Loucy (cell line): ENCODE results near the gene AAMP.
A peak's percentile ranks its signal among the peaks of the same experiment; 100 is the strongest.

Source experiments
- H2AFZ ChIP-seq: fragments of 200-600 bp; sonication (generic); 2 replicates; pipeline ENCODE4 v1.6.0; 2016; ENCODE audit warnings: antibody characterized with exemption, mild to moderate bottlenecking, low read length, moderate library complexity
- H3F3A ChIP-seq: fragments of 200-600 bp; 2 replicates; pipeline ENCODE4 v1.6.0; 2016; ENCODE audit warnings: antibody characterized with exemption, low read depth, mild to moderate bottlenecking
- H3K27me3 ChIP-seq: fragments of 200-600 bp; sonication (generic); 2 replicates; pipeline ENCODE4 v1.6.1; 2014; ENCODE audit warnings: low read length, mild to moderate bottlenecking; ENCODE audit not compliant: insufficient read depth, poor library complexity, severe bottlenecking
- H3K36me3 ChIP-seq: fragments of 200-600 bp; sonication (generic); 2 replicates; pipeline ENCODE4 v1.6.1; 2016; ENCODE audit warnings: low read length; ENCODE audit not compliant: insufficient read depth
- H3K4me1 ChIP-seq: fragments of 200-600 bp; sonication (generic); 2 replicates; pipeline ENCODE4 v1.5.1; 2014; ENCODE audit warnings: low read length, mild to moderate bottlenecking; ENCODE audit not compliant: insufficient read depth, poor library complexity, severe bottlenecking
- H3K4me2 ChIP-seq: fragments of 200-600 bp; sonication (generic); 2 replicates; pipeline ENCODE4 v1.6.0; 2014; ENCODE audit warnings: antibody characterized with exemption, low read length, low read depth, mild to moderate bottlenecking; ENCODE audit not compliant: poor library complexity, severe bottlenecking
- H3K4me3 ChIP-seq: fragments of 200-600 bp; sonication (generic); 2 replicates; pipeline ENCODE4 v1.5.1; 2014; ENCODE audit warnings: low read length, mild to moderate bottlenecking, mixed read lengths; ENCODE audit not compliant: poor library complexity, severe bottlenecking
- H3K79me2 ChIP-seq: fragments of 200-600 bp; sonication (generic); 2 replicates; pipeline ENCODE4 v1.6.1; 2014; ENCODE audit warnings: low read length; ENCODE audit not compliant: insufficient read depth
- H3K9ac ChIP-seq: fragments of 200-600 bp; sonication (generic); 2 replicates; pipeline ENCODE4 v1.6.0; 2014; ENCODE audit warnings: mild to moderate bottlenecking, low read depth, low read length, moderate library complexity; ENCODE audit not compliant: poor library complexity, severe bottlenecking
- H3K9me2 ChIP-seq: fragments of 200-600 bp; sonication (generic); replicated peaks from 2 replicates; pipeline ENCODE4 v1.6.1; 2016; ENCODE audit warnings: low read depth, low read length, mixed read lengths
- H3K9me3 ChIP-seq: fragments of 200-600 bp; sonication (generic); 2 replicates; pipeline ENCODE4 v1.6.1; 2014; ENCODE audit warnings: mild to moderate bottlenecking, antibody characterized with exemption, low read length, low read depth; ENCODE audit not compliant: insufficient read depth
- H4K20me1 ChIP-seq: fragments of 200-600 bp; sonication (generic); 2 replicates; pipeline ENCODE4 v1.6.0; 2014; ENCODE audit warnings: antibody characterized with exemption, low read length, mild to moderate bottlenecking; ENCODE audit not compliant: insufficient read depth, poor library complexity, severe bottlenecking
- EZH2phosphoT487 ChIP-seq: fragments of 200-600 bp; IDR thresholded peaks from 2 replicates; pipeline ENCODE4 v1.6.1; 2018; ENCODE audit warnings: antibody characterized with exemption, mild to moderate bottlenecking, moderate library complexity, borderline replicate concordance
- TF ChIP-seq, protein P1 (sequence below): fragments of 200-600 bp; sonication (generic); conservative IDR thresholded peaks from 2 replicates; pipeline ENCODE4 v1.5.1; 2014; ENCODE audit warnings: mild to moderate bottlenecking, antibody characterized with exemption, low read length

AAMP gene

DNA sequence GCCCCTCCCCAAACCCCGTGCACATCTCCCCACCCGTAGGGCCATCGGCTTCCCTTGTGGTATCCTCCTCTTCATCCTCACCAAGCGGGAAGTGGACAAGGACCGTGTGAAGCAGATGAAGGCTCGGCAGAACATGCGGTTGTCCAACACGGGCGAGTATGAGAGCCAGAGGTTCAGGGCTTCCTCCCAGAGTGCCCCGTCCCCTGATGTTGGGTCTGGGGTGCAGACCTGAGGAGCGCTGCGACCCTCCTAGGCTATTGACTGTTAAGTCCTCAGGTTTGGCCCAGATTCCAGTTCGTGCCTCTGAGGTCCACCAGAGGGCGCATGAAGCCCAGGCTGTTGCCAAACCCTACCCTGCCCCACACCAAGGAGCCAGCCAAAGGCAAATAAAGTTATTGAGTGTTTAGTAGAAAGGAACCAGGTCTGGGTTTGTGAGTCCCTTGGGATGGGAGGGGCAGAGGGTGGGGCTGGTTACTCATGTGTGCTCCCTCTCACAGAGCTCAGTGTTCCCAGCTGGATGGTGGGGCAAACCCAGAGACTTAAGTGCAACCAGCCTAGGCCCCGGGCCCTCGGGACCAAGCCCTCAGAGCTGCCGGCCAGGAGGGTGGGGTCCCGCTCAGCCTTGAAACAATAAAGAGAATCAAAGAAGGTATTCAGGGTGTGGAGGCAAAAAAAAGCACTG, 2.7 kb upstream of the AAMP start:
- TF ChIP-seq EZH2phosphoT487 = no peak
- TF ChIP-seq, protein P1, sequence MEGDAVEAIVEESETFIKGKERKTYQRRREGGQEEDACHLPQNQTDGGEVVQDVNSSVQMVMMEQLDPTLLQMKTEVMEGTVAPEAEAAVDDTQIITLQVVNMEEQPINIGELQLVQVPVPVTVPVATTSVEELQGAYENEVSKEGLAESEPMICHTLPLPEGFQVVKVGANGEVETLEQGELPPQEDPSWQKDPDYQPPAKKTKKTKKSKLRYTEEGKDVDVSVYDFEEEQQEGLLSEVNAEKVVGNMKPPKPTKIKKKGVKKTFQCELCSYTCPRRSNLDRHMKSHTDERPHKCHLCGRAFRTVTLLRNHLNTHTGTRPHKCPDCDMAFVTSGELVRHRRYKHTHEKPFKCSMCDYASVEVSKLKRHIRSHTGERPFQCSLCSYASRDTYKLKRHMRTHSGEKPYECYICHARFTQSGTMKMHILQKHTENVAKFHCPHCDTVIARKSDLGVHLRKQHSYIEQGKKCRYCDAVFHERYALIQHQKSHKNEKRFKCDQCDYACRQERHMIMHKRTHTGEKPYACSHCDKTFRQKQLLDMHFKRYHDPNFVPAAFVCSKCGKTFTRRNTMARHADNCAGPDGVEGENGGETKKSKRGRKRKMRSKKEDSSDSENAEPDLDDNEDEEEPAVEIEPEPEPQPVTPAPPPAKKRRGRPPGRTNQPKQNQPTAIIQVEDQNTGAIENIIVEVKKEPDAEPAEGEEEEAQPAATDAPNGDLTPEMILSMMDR = peak; percentile 89
- peaks cover 28% of the 10 kb centered on the region for H3K4me1 ChIP-seq
- H3K9me3 ChIP-seq = no peaks in the 10 kb centered on the region
- H3K9me2 ChIP-seq = no peaks in the 10 kb centered on the region
- H3K4me3 ChIP-seq = peak overlapping the region; percentile 84
- peak overlapping the region; percentile 10 for H3K9ac ChIP-seq
- H4K20me1 ChIP-seq = peaks cover 17% of the 10 kb centered on the region
- H3K4me2 ChIP-seq = peak overlapping the region; percentile 88
- H3K79me2 ChIP-seq = peaks cover 28% of the 10 kb centered on the region
- H3K27me3 ChIP-seq = no peaks in the 10 kb centered on the region
- H2AFZ ChIP-seq = no peak overlapping the region
- no peaks in the 10 kb centered on the region for H3F3A ChIP-seq
- H3K36me3 ChIP-seq = peaks cover 18% of the 10 kb centered on the region; the same call in 1 of the 2 replicates

DNA sequence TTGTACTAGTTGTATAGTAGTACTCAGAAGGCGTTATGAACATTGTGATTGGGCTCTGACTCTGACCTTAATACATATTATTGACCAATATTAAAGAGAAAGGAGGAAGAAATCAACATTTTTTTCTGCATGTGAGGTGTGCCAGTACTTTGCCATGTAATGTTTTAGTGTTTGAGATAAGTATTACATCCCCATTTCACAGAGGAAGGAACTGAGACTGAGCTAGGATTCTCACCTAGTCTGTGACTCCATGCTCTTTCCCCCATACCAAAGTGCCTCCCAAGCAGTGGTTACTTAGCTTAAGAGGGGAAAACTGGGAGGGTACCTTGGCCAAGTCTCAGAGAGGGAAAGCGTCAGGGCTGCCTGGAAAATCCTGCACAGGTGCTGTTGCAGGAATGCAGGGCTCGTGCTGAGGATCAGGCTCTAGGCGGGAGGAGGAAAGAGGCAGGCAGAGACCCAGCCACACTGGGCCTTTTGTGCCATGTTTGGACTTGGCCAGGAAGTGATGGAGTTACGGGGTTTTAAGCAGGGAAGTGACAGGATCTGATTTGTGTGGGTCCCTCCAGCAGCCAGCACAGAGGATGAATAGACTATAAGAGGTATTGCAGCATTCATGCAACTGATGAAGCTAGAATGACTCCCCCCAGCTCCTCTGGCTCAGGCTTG, 2.1 kb upstream of the AAMP start:
- Histone ChIP-seq H2AFZ (no peak overlapping the region), H3K9me2 (no peaks in the 10 kb centered on the region), H3K27me3 (no peaks in the 10 kb centered on the region), H3K4me3 (peak overlapping the region; percentile 84), H3K9ac (peak overlapping the region; percentile 76), H3K36me3 (peaks cover 18% of the 10 kb centered on the region; the same call in 1 of the 2 replicates), H3F3A (no peaks in the 10 kb centered on the region), H4K20me1 (peaks cover 17% of the 10 kb centered on the region), H3K9me3 (no peaks in the 10 kb centered on the region), H3K79me2 (peaks cover 35% of the 10 kb centered on the region), H3K4me2 (peak overlapping the region; percentile 88), H3K4me1 (peaks cover 31% of the 10 kb centered on the region)
- TF ChIP-seq EZH2phosphoT487 = no peak
- TF ChIP-seq, protein P1 = no peak

DNA sequence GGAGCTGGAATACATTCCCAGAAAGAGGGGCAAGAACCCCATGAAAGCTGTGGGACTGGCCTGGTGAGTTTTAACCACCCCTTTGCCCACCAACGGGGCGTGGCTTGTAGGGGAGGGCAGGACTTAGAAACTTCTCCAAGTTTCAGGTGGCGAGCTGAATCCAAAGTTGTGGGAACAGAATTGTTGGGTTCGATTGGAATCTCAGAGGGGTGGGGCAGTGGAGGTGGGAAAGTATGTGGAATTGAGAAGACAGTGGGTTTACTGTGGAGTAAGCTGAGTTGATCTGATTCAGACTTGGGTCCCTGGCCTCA, 1.5 kb upstream of the AAMP start:
- Histone ChIP-seq H3K27me3 (no peaks in the 10 kb centered on the region), H3K4me3 (peak overlapping the region; percentile 84), H3F3A (no peaks in the 10 kb centered on the region), H3K9me3 (no peaks in the 10 kb centered on the region), H3K9me2 (no peaks in the 10 kb centered on the region), H3K4me1 (peaks cover 31% of the 10 kb centered on the region), H3K36me3 (peaks cover 19% of the 10 kb centered on the region; the same call in 1 of the 2 replicates), H3K79me2 (peaks cover 39% of the 10 kb centered on the region), H3K4me2 (peak overlapping the region; percentile 88), H3K9ac (peak overlapping the region; percentile 76), H4K20me1 (peaks cover 20% of the 10 kb centered on the region), H2AFZ (no peak overlapping the region)
- TF ChIP-seq, protein P1 = no peak
- no peak for TF ChIP-seq EZH2phosphoT487
